Purkinje cell (primary cell): ENCODE results near the gene PRKCZ. TPM values are rescaled to one million over a fixed set of nuclear protein-coding genes. Genes with fewer than 3 reads are reported as not detected.

Experiments
- polyA plus RNA-seq: library from polyadenylated mRNA; unstranded; fragments of >200 nt; fragmentation: Nextera tagmentation; gene quantifications from 2 replicates; pipeline ENCODE4 v1.2.1, GENCODE V29; 2014

Gene PRKCZ
- polyA plus RNA-seq: 7.5 and 12.0 TPM in 2 replicates

DNA sequence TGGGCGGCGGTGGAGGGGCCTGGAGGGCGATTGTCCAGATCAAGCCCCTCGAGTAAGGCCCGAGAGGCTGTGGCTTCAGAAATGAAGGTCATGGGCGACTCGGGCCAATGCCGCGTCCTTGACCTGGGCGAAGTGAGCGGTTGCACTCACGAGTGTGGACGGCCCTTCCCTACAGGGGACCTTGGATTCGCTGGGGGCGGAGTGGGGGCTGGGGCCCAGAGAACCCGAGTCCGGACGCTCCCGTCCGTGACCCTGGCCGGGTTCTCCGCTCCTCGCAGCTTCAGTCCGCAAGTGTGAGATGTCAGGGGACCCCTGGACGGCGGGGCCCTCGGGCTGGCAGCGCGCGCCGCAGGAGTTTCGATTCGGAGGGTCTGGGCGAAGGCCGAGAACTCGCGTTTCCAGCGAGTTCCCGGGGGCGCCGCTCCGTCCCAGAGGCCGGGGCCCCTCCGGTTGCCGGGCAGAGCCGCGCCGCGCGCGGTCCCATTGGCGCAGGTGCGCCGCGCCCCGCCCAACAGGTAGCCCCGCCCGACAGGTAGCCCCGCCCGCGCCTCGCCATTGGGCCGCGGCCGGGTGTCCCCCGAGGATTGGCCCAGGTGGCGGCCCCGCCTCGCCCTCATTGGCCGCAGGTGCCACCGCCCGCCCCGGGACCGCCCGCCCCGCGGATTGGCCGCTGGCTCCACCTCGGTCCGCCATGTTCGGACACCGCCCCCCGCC is at the start of gene PRKCZ:
PRKCZ (plus strand) TSS at position 694 of the 714 bp plus-strand sequence. CDS start 220 bp downstream, outside the sequence.

DNA sequence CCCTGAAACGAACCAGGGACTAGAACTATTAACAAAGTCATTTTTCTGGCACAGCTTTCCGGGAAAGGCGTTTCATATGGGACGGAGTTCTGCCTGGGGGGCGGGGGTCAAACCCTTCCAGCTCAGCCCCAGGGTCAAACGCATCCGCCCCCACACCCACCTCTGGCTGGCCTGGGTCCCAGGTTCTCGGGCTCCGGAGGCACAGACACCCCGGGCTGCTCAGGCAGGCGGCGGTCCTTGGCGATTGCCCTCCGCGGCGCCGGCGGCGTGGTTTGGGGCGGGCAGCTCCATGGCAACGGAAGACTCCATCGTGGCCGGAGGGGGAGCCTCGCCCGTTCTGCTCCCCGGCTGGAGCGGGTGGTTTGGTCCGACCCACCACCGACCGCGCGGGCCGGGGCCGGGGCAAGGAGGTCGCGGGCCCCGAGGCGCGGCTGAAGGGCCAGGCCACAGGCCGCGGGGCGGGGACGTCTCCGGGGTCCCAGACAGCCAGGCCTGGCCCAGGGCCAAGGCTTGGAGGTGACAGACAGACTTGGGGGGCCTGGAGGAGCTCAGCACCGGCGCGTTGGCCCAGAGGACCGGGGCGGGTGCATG is 46.6 kb upstream of the PRKCZ start, which contains the start of gene CFAP74:
CFAP74 (minus strand) TSS at position 246 of the 591 bp plus-strand sequence. CDS start 12,830 bp downstream, outside the sequence.

DNA sequence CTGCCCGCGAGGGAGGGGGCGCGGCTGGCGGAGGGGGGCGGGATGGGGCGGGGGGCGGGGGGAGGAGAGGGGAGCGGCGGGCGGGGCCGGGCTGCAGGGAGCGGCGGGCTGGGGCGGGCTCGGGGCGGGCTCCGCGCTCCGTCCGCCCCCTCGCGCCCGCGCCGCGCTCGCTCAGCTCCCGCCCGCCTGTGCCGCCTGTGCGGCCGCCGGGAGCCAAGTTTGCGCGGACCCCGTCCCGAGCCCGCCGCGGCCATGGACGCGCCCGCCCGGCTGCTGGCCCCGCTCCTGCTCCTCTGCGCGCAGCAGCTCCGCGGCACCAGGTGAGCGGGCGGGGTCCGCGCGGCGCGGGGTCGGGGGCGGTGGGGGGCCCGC is 31.1 kb upstream of the PRKCZ start, which contains the start of gene GABRD:
GABRD (plus strand) TSS at position 174 of the 372 bp plus-strand sequence; CDS start at position 253, 79 bp downstream.

DNA sequence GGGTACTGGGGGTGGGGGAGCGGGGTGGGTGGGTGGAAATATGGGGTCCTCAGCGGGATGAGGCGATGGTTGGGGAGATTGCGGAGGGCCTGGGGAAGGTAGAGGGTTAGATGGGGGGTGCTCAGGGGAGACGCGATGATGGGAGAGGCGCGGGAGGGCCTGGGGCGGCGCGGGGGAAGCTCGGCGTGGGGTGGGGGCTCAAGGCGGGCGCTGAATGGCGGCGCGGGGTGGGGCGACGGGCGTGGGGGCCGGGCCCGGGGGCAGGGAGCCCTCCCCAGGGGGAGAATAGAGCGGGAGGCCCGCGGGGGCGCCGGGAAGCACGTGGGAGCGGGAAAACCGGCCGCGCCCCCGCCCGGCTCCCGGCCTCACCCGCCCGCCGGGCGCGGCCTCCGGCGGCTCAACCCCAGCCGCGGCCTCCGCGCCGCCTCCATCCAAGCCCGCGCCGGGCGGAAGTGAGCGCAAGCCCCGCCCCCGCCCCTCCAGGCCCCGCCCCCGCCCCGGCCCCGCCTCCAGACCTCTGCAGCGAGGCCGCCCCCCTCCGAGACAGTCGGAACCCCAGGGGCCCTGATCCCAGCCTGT is 144.2 kb downstream of the PRKCZ start, which contains the start of gene FAAP20:
FAAP20 (minus strand) TSS at position 454 of the 579 bp plus-strand sequence; CDS start at position 431, 23 bp downstream.

DNA sequence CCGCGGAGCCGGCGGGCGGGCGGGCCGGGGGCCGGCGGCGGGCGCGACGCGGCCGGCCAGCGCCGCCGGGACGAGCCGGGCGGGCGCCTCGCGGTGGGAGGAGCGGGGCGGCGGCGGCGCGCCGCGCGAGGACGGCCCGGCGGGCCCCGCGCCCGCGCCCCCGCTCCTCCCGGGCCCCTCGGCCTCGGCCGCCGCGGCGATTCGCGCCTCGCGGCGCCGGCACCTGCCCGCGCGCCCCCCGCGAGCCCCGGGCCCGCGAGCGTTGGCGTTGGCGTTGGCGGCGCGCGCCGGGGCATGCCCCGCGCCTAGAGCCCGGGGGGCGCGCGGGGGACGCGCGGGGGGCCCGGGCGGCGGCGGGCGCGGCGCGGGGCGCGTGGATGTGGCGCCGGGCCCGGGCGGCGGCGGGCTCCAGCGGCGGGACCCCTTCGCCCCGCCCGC is 178.0 kb downstream of the PRKCZ start, which contains the start of gene SKI:
SKI (plus strand) TSS at position 163 of the 438 bp plus-strand sequence. CDS start 448 bp downstream, outside the sequence.

Other genes with a start within 250 kb of the PRKCZ start
- 55.1 and 60.6 TPM in 2 replicates for gene GNB1, start 159.3 kb upstream of the PRKCZ start, polyA plus RNA-seq
- gene CALML6, start 135.2 kb upstream of the PRKCZ start, polyA plus RNA-seq: not detected in 2 replicates
- gene TMEM52, start 131.1 kb upstream of the PRKCZ start, polyA plus RNA-seq: not detected in 2 replicates
- 1.2 TPM in 1 of 2 replicates, not detected in the other for gene CFAP74, start 46.6 kb upstream of the PRKCZ start, polyA plus RNA-seq
- gene GABRD, start 31.1 kb upstream of the PRKCZ start, polyA plus RNA-seq: 4.5 and 7.8 TPM in 2 replicates
- gene FAAP20, start 144.4 kb downstream of the PRKCZ start, polyA plus RNA-seq: 1.2 and 2.2 TPM in 2 replicates
- gene SKI, start 177.9 kb downstream of the PRKCZ start, polyA plus RNA-seq: 1.2 and 1.6 TPM in 2 replicates